HCEC 1CT (cell line): ENCODE data around the gene RGS3.

ENCODE experiments used
- DNase-seq: peaks from one replicate; pipeline ENCODE4 v3.0.0-alpha.2; 2017

Gene RGS3

GRCh38 chr9:113558632-113559502, 95.3 kb downstream of the RGS3 start:
- DNase-seq = peak; percentile 75

DNA sequence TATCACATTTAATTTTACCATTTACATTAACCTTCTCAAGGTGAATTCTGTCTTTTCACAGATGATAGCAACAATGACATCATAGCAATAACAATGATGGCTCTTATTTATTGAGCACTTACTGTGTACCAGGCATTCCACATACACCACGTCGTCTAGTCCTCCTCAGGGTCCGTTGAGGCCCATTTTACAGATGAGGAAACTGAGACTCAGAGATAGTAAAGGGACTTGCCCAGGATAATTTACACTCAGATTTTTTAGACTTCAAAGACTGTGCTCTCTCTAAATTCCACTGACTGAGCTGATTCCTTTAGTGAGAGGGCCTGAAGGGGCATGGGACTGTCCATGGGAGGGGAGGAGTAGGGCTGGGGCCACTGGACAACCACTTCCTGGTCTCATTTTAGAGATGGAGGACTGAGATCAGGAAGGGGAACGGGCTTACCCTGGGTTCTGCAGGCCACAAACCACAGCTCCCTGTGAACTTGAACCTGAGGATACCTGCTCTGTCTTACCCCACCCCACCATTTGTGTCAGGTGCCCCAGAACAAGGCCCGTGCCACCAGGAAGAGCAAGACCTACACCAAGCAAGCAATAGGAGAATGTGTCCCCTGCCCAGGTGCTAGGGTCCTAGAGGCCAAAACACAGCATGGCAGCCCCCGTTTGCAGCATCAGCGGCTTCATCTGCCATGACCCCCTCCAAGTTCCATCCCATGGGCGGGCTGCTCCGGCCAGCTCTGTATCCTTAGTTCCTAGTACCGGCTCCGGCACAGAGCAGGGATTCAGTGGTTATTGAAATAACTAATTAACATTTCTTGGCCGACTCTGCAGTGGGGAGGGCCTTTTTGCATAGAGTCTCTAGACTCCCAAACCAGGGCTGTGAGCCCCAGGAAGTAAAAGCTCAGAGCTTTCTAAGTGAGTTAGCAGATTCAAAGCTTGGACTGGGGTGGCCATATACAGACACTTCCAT, 96.6 kb downstream of the RGS3 start:
- DNase-seq = no peak

DNA sequence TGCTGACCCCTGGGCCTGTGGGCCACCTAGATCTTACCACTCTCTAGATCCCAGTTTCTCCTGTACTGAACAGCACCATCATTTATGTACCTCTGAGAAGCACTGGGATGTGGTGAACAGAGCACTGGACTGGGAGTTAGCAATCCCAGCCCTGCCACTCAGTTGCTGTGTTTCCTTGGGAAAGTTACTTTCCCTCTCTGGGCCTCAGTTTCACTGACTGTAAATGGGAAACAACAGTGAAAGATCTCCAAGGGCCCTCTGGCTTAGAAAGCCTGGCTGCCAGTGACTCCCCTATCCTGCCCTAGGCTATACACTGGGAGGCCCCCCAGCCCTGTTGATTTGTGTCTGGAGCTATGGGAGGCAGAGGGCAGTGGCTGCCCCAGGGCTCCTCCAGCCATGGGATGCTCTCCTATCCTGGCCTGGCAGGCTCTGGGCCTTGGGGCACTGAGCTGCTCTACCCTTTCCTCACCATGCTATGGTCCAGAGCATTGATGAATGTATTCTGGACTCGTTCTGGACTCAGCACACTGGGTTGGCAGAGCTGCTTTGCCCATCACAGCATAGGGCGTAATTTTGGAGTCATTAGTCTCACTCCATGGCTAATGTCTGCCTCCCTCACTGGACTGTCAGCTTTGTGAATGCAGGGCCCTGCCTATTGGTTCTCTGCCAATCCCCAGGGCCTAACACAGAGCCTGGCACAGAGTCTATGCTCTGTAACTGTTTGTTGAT, 99.3 kb downstream of the RGS3 start:
- no peak for DNase-seq

GRCh38 chr9:113563826-113564497, 100.4 kb downstream of the RGS3 start:
- no peak for DNase-seq

DNA sequence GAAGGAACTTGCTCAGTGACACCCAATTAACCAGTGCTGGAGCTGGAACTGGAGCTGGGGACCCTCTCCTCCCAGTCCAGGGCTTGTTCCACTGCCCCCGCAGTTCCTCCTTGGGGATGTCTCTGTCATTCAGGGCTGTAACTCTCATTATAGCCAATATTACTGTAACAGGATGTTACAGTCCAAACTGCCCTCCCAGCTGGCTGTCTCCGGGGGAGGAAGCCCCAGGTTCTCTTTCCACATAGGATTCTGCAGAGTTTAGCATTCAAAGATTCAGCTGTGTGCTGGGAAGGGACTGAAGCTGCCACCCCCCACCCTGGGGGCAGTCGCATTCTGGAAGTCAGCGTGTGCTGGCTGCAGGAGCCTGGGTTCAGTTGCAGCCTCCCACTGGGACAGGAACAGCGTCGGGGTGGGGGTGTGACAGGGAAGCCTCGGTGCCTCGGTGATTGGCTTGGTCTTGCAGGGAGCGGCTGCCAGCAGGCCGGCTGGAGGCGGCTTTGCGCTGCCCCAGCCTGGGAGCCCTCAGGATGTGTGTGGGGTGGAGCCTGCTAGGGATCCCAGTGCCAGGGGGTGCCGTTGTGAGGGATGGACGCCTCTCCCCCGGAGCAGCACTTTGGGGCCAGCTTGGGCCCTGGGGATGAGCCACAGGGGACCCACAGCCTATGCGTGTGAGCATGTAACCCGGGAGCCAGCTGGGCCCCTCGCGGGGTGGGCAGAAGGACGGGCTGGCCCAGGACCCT, 101.1 kb downstream of the RGS3 start:
- DNase-seq = peak; percentile 66

DNA sequence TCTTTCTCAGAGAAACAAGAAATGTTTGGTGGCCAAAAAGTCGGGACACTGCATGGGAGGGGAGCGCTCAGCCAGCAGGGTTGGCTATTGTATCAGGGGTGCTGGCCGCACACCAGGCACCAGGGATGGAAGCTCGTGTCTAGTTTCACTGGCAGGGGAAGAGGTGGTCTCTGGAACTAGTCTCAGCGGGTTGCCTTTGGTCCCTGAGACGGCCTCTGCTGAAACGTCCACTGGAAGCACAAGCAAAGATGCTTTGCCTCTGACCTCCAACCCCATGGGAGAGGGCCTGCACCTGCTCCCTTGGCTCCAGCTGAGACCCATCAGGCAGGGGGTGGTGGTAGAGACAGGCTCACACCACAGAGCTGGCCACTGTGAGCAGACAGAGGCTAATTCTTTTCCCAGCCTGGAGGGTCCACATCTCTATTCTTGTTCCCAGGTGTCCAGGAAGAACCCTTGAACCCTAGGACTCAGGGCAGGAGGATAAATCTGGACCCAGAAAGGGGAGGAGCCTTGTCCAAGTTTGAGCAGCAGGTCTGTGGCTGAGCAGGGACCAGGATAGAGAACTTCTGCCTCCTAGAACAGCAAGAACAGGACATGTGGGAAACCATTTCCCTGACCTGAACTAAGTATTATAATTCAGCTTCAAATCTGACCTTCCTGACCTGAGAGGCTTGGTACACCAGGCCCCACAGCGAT, 102.6 kb downstream of the RGS3 start:
- no peak for DNase-seq

DNA sequence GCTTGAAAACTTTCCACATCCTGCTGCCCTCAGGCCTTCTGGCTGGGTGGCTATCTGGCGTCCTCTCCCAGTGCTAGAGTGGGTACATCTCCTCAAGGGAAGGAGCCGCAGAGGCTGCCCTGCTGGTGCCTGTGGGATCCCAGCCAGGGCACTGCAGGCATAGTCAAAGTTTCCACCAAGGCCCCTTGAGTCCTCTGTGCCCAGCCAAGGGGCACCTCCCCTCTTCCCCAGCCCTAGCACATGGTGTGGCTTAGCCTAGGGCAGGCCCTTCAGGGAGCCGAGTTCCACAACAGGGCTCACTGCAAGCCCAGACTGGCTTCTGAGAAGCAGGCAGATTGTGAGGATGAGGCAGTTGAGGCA, 103.2 kb downstream of the RGS3 start:
- DNase-seq = no peak

GRCh38 chr9:113567361-113568080, 104.0 kb downstream of the RGS3 start:
- no peak for DNase-seq

DNA sequence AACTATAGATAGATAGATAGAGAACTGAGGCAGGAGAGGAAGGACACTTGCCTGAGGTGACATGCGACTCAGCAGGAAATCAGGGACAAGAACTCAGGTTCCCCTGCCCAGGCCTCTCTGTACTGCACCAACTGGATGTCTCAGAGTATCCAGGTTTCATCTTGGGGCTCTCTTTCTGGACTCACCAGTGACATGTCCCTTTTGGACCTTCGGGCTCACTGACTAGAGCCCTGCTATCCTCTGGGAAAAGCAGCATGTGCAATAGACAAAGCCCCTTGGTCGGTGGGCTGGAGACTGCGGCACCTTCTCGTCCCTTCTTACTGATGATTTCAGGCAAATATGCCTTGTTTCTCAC, 104.5 kb downstream of the RGS3 start:
- DNase-seq = no peak

DNA sequence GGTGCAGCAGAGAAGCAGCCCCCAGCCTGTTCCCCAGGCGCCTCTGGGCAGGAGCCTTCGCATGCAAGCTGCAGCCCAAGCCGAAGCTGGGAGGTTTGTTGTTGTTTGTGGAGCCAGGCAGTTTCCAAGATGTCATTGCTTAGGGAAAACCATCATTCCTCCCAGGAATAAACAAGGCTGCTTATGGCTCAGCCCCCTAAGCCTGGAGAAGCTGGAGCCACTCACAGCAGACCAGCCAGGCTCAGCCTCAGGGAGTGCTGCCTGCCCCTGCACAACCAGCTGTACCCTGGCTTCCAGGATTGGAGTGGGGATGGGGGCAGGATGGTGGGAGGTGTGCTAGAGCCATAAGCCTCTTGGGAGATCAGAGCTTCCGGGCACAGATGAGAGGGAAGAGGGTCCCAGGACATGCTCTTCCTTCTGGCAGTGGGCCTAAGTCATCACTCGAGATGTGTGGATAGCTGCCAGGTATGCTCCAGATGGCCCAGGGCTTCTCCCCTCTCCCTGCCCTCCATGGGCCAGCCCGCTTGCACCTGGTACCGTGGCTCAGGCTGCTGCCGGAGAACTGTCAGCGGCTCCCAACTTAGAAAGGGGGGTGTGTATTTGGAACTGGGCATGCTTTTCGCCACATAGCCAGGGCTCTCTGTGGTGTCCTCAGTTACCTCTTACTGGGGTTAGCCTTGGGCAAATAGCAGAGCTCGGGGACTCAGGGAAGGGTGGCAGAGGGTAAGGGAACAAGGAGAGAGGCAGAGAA, 105.2 kb downstream of the RGS3 start:
- DNase-seq = no peak

DNA sequence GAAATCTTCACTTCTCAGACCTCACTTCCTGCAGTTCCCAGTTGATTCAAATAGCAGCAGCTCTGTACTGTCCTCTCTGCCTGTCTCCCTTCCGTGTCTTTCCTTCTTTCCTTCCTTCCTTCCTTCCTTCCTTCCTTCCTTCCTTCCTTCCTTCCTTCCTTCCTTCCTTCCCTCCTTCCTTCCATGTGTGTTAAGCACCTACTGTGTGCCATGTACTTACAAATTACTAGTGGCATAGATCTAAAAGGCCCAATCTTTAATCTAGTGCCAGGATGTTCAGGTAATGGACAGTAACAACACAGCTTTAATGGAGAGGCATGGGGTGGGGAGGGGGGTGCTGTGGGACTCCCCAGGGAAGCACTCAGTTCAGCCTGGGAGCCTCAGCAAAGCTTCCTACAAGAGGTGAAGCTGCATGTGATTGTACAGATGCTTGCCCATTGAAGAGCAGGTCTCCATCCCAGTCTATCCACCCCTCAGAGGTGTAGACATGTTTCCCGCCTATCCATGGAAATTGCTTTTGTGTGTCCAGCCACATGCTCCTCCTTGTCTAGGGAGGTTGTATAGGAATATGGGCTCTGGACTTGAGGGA, 106.0 kb downstream of the RGS3 start:
- DNase-seq = no peak

GRCh38 chr9:113570106-113570505, 106.6 kb downstream of the RGS3 start:
- no peak for DNase-seq

- peak; percentile 34 for DNase-seq
These were observed 107.5 kb downstream of the RGS3 start for GRCh38 chr9:113570749-113571711.

DNA sequence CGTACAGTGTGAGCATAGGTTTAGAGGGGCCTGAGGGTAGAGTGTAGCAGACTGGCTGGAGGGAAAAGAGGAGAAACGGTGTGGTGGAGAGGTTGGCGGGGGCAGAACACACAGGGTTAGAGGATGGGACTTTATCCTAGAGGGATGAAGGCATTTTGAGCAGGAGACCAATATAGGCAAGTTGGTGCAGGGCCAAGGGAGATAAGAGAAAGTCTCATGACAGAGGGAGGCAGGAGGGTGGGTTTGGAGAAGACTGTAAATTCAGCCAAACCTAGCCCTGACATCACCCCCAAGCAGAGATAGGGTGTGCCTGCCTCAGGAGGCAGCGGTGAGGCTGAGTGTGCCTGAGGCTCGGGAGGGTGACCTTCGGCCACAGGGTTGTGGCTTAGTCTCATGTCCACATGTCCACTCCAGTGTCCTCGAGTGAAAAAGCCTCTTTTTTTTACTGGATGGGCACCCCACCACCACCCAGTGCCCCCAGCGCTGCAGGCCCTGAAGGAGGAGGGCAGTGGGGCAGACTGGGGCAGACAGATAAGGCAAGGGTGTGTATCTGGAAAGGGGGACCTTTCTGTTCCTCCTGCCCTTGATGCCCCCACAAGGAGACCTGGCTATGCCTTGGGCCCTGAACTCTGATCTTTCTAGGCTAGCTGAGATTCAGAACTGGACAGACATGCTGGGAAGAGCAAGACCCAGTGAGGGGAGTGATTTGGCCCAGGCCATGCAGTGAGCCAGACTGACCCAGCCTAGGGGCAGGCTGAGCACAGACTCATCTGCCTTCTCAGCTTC, 108.7 kb downstream of the RGS3 start:
- no peak for DNase-seq

DNA sequence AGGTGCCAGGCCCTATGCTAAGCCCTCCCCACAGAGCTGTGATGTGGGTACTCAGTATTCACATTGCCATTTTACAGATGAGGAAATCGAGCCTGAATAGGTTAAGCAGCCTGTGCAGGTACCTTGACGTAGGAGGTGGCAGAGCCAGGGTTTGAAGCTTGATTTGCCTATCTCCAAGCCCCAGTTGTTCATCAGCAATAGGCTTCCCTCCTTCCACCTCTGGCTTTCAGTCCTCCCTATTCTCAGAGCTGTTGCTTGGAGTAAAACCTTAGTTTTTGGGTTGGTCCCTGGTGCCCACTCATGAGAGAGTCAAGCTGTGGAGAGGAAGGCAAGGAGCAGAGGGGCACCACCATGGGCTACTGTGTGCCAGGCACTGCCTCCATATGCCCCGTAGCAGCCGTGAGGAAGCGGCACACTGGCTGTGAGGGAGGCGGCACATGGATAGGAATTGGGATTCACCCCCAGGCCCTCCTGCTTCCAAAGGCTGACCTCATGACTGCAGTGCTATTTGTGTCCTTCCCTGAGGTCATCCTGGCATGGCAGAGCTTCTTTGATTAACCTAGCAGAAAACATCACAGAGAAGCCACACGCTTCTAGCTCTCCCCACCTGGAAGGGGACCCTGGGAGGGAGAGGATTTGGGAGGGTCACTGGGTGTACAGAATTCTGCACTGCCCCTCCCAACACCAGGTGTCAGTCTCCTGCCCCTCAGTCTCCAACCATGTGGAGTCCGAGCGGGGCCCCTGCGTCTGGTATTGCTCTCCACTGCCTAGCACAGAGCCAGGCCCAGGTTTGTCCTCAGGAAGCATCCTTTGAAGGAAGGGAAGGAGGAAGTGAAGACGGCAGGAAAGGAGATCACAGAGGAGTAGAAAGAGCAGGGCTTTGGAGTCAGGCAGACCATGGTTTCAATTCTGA, 109.8 kb downstream of the RGS3 start:
- no peak for DNase-seq

DNA sequence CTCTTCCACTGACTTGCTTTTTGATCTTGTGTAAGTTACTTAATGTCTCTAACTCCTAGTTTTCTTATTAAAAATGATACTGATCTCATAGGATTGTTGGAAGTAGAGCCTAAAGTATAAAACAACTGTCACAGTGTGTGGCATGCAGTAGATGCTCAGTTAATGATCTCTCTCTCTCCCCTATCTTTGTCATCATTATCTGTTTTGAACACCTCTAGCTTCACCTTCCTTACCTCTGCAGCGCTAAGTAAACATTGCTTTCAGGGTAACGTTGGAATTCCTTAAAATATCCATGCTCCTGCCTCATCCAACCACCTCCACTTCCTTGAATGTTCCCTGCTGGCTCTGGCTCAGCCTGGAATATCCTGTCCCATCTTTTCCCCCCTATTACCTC, 110.4 kb downstream of the RGS3 start:
- DNase-seq = no peak
